Sigmoid colon (tissue), 4 donors: ENCODE measurements around the gene SLC9A9.

Experiments
- POLR2A ChIP-seq, 2 donors: fragments of 450-650 bp; IDR thresholded peaks; one replicate each; pipeline ENCODE4 v1.6.1; 2016; ENCODE audit warnings: antibody characterized with exemption in 2 of 2, mild to moderate bottlenecking in 2 of 2, moderate library complexity in 2 of 2
- POLR2AphosphoS5 ChIP-seq, 4 donors: sonication (generic); formaldehyde crosslinking; IDR thresholded peaks; one replicate each; pipeline ENCODE4 v1.6.1; 2017; ENCODE audit warnings: antibody characterized with exemption in 4 of 4
- TF ChIP-seq, protein P1 (sequence below), 4 experiments: fragments of 450-650 bp in 3 of 4; fragments of 200-600 bp in 1 of 4; IDR thresholded peaks; one replicate each; pipeline ENCODE4 v1.5.1; 2016 to 2019; ENCODE audit warnings: antibody characterized with exemption in 4 of 4, mild to moderate bottlenecking in 3 of 4, moderate library complexity in 2 of 4

GRCh38 chr3:143812481-143812880 lies 35.8 kb downstream of the SLC9A9 start:
- TF ChIP-seq, protein P1, sequence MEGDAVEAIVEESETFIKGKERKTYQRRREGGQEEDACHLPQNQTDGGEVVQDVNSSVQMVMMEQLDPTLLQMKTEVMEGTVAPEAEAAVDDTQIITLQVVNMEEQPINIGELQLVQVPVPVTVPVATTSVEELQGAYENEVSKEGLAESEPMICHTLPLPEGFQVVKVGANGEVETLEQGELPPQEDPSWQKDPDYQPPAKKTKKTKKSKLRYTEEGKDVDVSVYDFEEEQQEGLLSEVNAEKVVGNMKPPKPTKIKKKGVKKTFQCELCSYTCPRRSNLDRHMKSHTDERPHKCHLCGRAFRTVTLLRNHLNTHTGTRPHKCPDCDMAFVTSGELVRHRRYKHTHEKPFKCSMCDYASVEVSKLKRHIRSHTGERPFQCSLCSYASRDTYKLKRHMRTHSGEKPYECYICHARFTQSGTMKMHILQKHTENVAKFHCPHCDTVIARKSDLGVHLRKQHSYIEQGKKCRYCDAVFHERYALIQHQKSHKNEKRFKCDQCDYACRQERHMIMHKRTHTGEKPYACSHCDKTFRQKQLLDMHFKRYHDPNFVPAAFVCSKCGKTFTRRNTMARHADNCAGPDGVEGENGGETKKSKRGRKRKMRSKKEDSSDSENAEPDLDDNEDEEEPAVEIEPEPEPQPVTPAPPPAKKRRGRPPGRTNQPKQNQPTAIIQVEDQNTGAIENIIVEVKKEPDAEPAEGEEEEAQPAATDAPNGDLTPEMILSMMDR (IDR thresholded peaks at IDR 0.05), result no peak
- no peak for TF ChIP-seq POLR2AphosphoS5 (IDR thresholded peaks at IDR 0.05)
- no peak for TF ChIP-seq POLR2A (IDR thresholded peaks at IDR 0.05)
